ENCODE results near the gene MAN2C1.

- TF ChIP-seq CTCF (IDR thresholded peaks at IDR 0.05), result no peak
- no peak for TF ChIP-seq EZH2 (IDR thresholded peaks at IDR 0.05; ENCODE audit: borderline replicate concordance, insufficient read depth, low read depth, low read length, poor library complexity, severe bottlenecking)
These were observed 6.3 kb downstream of the MAN2C1 start for GRCh38 chr15:75361989-75362641.

Measured in B cell (primary cell).